GM18861 (cell line): ENCODE results near the gene JAKMIP1.

Experiments
- ATAC-seq: cut with Tn5 transposase; IDR thresholded peaks from one replicate; pipeline ENCODE4 v1.9.1; 2021; ENCODE audit not compliant: unreplicated experiment

Gene JAKMIP1

GRCh38 chr4:6071191-6071958 is 129.0 kb downstream of the JAKMIP1 start:
- ATAC-seq: no peak

GRCh38 chr4:6069845-6070709 is 130.3 kb downstream of the JAKMIP1 start:
- no peak for ATAC-seq

GRCh38 chr4:6068986-6069385 is 131.4 kb downstream of the JAKMIP1 start:
- ATAC-seq: no peak

- ATAC-seq: no peak
Measured at GRCh38 chr4:6065934-6066590, 134.3 kb downstream of the JAKMIP1 start.

- no peak for ATAC-seq
Measured at GRCh38 chr4:6065166-6065565, 135.2 kb downstream of the JAKMIP1 start.

- no peak for ATAC-seq
Measured at GRCh38 chr4:6064383-6064782, 136.0 kb downstream of the JAKMIP1 start.

GRCh38 chr4:6063684-6064083 is 136.7 kb downstream of the JAKMIP1 start:
- ATAC-seq: no peak

GRCh38 chr4:6062133-6062532 is 138.2 kb downstream of the JAKMIP1 start:
- ATAC-seq: no peak

- ATAC-seq: no peak
Measured at GRCh38 chr4:6059375-6059805, 141.0 kb downstream of the JAKMIP1 start.

GRCh38 chr4:6058531-6059374 is 141.6 kb downstream of the JAKMIP1 start:
- no peak for ATAC-seq

- no peak for ATAC-seq
Measured at GRCh38 chr4:6056976-6057766, 143.2 kb downstream of the JAKMIP1 start.

- no peak for ATAC-seq
Measured at GRCh38 chr4:6055436-6055835, 144.9 kb downstream of the JAKMIP1 start.

GRCh38 chr4:6055030-6055429 is 145.3 kb downstream of the JAKMIP1 start:
- ATAC-seq: no peak

GRCh38 chr4:6054162-6054922 is 146.0 kb downstream of the JAKMIP1 start:
- no peak for ATAC-seq

GRCh38 chr4:6052679-6053078 is 147.7 kb downstream of the JAKMIP1 start:
- no peak for ATAC-seq

GRCh38 chr4:6050551-6050950 is 149.8 kb downstream of the JAKMIP1 start:
- no peak for ATAC-seq

- no peak for ATAC-seq
Measured at GRCh38 chr4:6049985-6050384, 150.4 kb downstream of the JAKMIP1 start.

GRCh38 chr4:6049278-6049677 is 151.1 kb downstream of the JAKMIP1 start:
- no peak for ATAC-seq

- no peak for ATAC-seq
Measured at GRCh38 chr4:6048537-6048936, 151.8 kb downstream of the JAKMIP1 start.
